IMR-90 (cell line): ENCODE results near the gene AHCYL2. TPM values are rescaled to one million over a fixed set of nuclear protein-coding genes. Genes with fewer than 3 reads are reported as not detected.

Experiments
- ATAC-seq: fragments of 200-7000 bp; cut with Tn5 transposase; 2 replicates; pipeline ENCODE4 v1.9.1; 2020; ENCODE audit warnings: low read depth, mild to moderate bottlenecking, moderate library complexity
- BruUV-seq: library from RNA; stranded (reverse); fragments of 400-500 nt; replicated peaks from 2 replicates; lab custom pipeline; 2021; lab: Mats Ljungman, UMichigan
- CTCF ChIA-PET: fragments of 300-600 bp; formaldehyde crosslinking; extraction: SDS; loops from one replicate; lab custom pipeline; 2021; ENCODE audit warnings: antibody characterized with exemption; lab: Yijun Ruan, JAX
- POLR2A ChIA-PET: fragments of 300-600 bp; sonication (Branson Sonifier 250); formaldehyde crosslinking; loops from one replicate; lab custom pipeline; 2022; ENCODE audit warnings: antibody characterized with exemption; ENCODE audit not compliant: unreplicated experiment; lab: Charles Lee
- DNase-seq: peaks from one replicate; pipeline ENCODE4 v3.0.0; 2013
- H2AFZ ChIP-seq: replicated peaks from 2 replicates; pipeline ENCODE3; 2013; ENCODE audit warnings: low read length, mild to moderate bottlenecking; ENCODE audit not compliant: poor library complexity
- H2AK5ac ChIP-seq: 2 replicates; pipeline ENCODE4 v1.6.1; 2013; ENCODE audit warnings: low read depth, low read length, inconsistent platforms
- H2AK9ac ChIP-seq: replicated peaks from 2 replicates; pipeline ENCODE3; 2013; ENCODE audit warnings: mild to moderate bottlenecking, low read depth, low read length, moderate library complexity; ENCODE audit not compliant: poor library complexity
- H2BK120ac ChIP-seq: 2 replicates; pipeline ENCODE4 v1.6.1; 2013; ENCODE audit warnings: low read depth, low read length, inconsistent platforms
- H2BK15ac ChIP-seq: 3 replicates; pipeline ENCODE4 v1.6.1; 2013; ENCODE audit warnings: low read depth, low read length, inconsistent platforms
- H2BK20ac ChIP-seq: 2 replicates; pipeline ENCODE4 v1.6.1; 2013; ENCODE audit warnings: low read depth, mild to moderate bottlenecking, inconsistent platforms, low read length, moderate library complexity
- H2BK5ac ChIP-seq: 2 replicates; pipeline ENCODE4 v1.6.1; 2013; ENCODE audit warnings: mild to moderate bottlenecking, low read depth, low read length, inconsistent platforms; ENCODE audit not compliant: poor library complexity, severe bottlenecking
- H3K14ac ChIP-seq: replicated peaks from 2 replicates; pipeline ENCODE4 v1.6.1; 2013; ENCODE audit warnings: low read depth, low read length, inconsistent platforms
- H3K18ac ChIP-seq: 2 replicates; pipeline ENCODE4 v1.6.1; 2013; ENCODE audit warnings: low read depth, low read length, control low read depth
- H3K23ac ChIP-seq: 2 replicates; pipeline ENCODE4 v1.6.1; 2013; ENCODE audit warnings: low read depth, low read length, inconsistent platforms
- H3K27ac ChIP-seq: 2 replicates; pipeline ENCODE4 v1.5.1; 2013; ENCODE audit warnings: mild to moderate bottlenecking, control low read depth, low read length; ENCODE audit not compliant: insufficient read depth
- H3K27me3 ChIP-seq: 2 replicates; pipeline ENCODE4 v1.6.1; 2013; ENCODE audit warnings: low read length; ENCODE audit not compliant: control insufficient read depth, insufficient read depth
- H3K36me3 ChIP-seq: 2 replicates; pipeline ENCODE4 v1.6.1; 2013; ENCODE audit warnings: low read length, mixed read lengths; ENCODE audit not compliant: control insufficient read depth, insufficient read depth
- H3K4ac ChIP-seq: 2 replicates; pipeline ENCODE4 v1.6.1; 2013; ENCODE audit warnings: low read depth, low read length, inconsistent platforms
- H3K4me1 ChIP-seq: 2 replicates; pipeline ENCODE4 v1.6.1; 2013; ENCODE audit warnings: low read length, mixed read lengths; ENCODE audit not compliant: control insufficient read depth, insufficient read depth
- H3K4me2 ChIP-seq: 2 replicates; pipeline ENCODE4 v1.6.1; 2013; ENCODE audit warnings: low read depth, mild to moderate bottlenecking, control low read depth, low read length, moderate library complexity
- H3K4me3 ChIP-seq: 2 replicates; pipeline ENCODE4 v1.5.1; 2013; ENCODE audit warnings: low read depth, mild to moderate bottlenecking, control low read depth, low read length, moderate library complexity; ENCODE audit not compliant: insufficient read depth
- H3K56ac ChIP-seq: 2 replicates; pipeline ENCODE4 v1.6.1; 2013; ENCODE audit warnings: low read length, inconsistent platforms; ENCODE audit not compliant: insufficient read depth; ENCODE audit errors: extremely low read depth
- H3K79me1 ChIP-seq, 2 experiments: 2 replicates each; pipeline ENCODE4 v1.6.1; 2013; ENCODE audit warnings: low read length in 2 of 2, inconsistent platforms in 1 of 2, low read depth in 1 of 2
- H3K9ac ChIP-seq: 2 replicates; pipeline ENCODE4 v1.6.1; 2013; ENCODE audit warnings: low read depth, low read length, control low read depth
- H3K9me1 ChIP-seq: 2 replicates; pipeline ENCODE4 v1.6.1; 2013; ENCODE audit warnings: low read length, inconsistent platforms; ENCODE audit not compliant: insufficient read depth
- H3K9me3 ChIP-seq: 2 replicates; pipeline ENCODE4 v1.6.1; 2013; ENCODE audit warnings: low read length; ENCODE audit not compliant: control insufficient read depth, insufficient read depth
- H4K20me1 ChIP-seq: 2 replicates; pipeline ENCODE4 v1.6.1; 2013; ENCODE audit warnings: low read length, inconsistent platforms; ENCODE audit not compliant: insufficient read depth
- H4K5ac ChIP-seq: 2 replicates; pipeline ENCODE4 v1.6.1; 2013; ENCODE audit warnings: mild to moderate bottlenecking, low read depth, low read length, control low read depth
- H4K8ac ChIP-seq, 2 experiments: 2 replicates each; pipeline ENCODE4 v1.6.1; 2013; ENCODE audit warnings: low read depth in 2 of 2, low read length in 2 of 2, control low read depth in 1 of 2, inconsistent platforms in 1 of 2
- H4K91ac ChIP-seq: 2 replicates; pipeline ENCODE4 v1.6.1; 2013; ENCODE audit warnings: low read depth, low read length, inconsistent platforms; ENCODE audit not compliant: insufficient read depth
- BHLHE40 ChIP-seq: fragments of 150-350 bp; IDR thresholded peaks from 2 replicates; pipeline ENCODE4 v1.6.1; 2016; ENCODE audit warnings: mild to moderate bottlenecking, low read depth, low read length
- CHD1 ChIP-seq: IDR thresholded peaks from 2 replicates; pipeline ENCODE4 v1.6.1; 2012; ENCODE audit warnings: low read depth, low read length, improper control_type of control experiment
- CTCF ChIP-seq: conservative IDR thresholded peaks from 2 replicates; pipeline ENCODE4 v1.5.1; 2012; ENCODE audit warnings: mild to moderate bottlenecking, low read depth, low read length, improper control_type of control experiment
- FOS ChIP-seq: fragments of 150-350 bp; IDR thresholded peaks from 2 replicates; pipeline ENCODE4 v1.6.1; 2016; ENCODE audit warnings: low read depth, low read length
- MXI1 ChIP-seq: IDR thresholded peaks from 2 replicates; pipeline ENCODE4 v1.6.1; 2012; ENCODE audit warnings: low read depth, mild to moderate bottlenecking, low read length, moderate library complexity, borderline replicate concordance
- NFE2L2 ChIP-seq: fragments of 150-350 bp; IDR thresholded peaks from 2 replicates; pipeline ENCODE4 v1.6.1; 2016; ENCODE audit warnings: low read depth, mild to moderate bottlenecking, low read length
- POLR2A ChIP-seq: IDR thresholded peaks from 2 replicates; pipeline ENCODE4 v1.6.1; 2012; ENCODE audit warnings: mild to moderate bottlenecking, low read depth, low read length
- RAD21 ChIP-seq: IDR thresholded peaks from 2 replicates; pipeline ENCODE4 v1.6.1; 2012; ENCODE audit warnings: low read length, improper control_type of control experiment
- RCOR1 ChIP-seq: IDR thresholded peaks from 2 replicates; pipeline ENCODE4 v1.6.1; 2012; ENCODE audit warnings: mild to moderate bottlenecking, low read length, improper control_type of control experiment; ENCODE audit not compliant: insufficient replicate concordance
- SMC3 ChIP-seq: fragments of 150-350 bp; IDR thresholded peaks from 2 replicates; pipeline ENCODE4 v1.6.1; 2016; ENCODE audit warnings: low read depth, mild to moderate bottlenecking, antibody characterized with exemption, low read length, moderate library complexity
- USF2 ChIP-seq: fragments of 150-350 bp; IDR thresholded peaks from 2 replicates; pipeline ENCODE4 v1.6.1; 2017; ENCODE audit warnings: mild to moderate bottlenecking, antibody characterized with exemption, low read length, low read depth
- WGBS, 2 experiments: methylation state at CpG; one replicate each; pipeline versions ENCODE4 v1.1.5 to v1.1.7; 2013; ENCODE audit warnings: missing lambda C conversion rate in 2 of 2; ENCODE audit not compliant: insufficient read length in 1 of 2; ENCODE audit errors: extremely low coverage in 2 of 2; 5-methylcytosine and 5-hydroxymethylcytosine counted together
- dilution Hi-C: fragments of 300-500 bp; cut with HindIII; formaldehyde crosslinking; loops from one replicate; pipeline ENCODE4 v1.14.3; 2018; ENCODE audit warnings: low sequenced_read_pairs; ENCODE audit not compliant: unreplicated experiment
- in situ Hi-C: fragments of 300-500 bp; cut with MboI; formaldehyde crosslinking; loops from 3 replicates; pipeline ENCODE4 v1.14.3; 2019; ENCODE audit warnings: low sequenced_read_pairs, inconsistent platforms, mixed read lengths
- intact Hi-C: fragments of 100-400 bp; cut with micrococcal nuclease; formaldehyde crosslinking; loops from 2 replicates; pipeline ENCODE4 v1.10.0; 2022
- polyA plus RNA-seq, 3 experiments: library from polyadenylated mRNA; depleted of rRNA; stranded (reverse); fragments of >200 nt; gene quantifications; 2 replicates each; pipeline ENCODE4 v1.2.3, GENCODE V29; 2012; ENCODE audit warnings: low replicate concordance in 1 of 3
- total RNA-seq: library from RNA; depleted of rRNA; stranded (reverse); fragments of >200 nt; gene quantifications from 2 replicates; pipeline ENCODE4 v1.2.3, GENCODE V29; 2012

AHCYL2 gene
- total and polyA plus RNA-seq, 2 of the 4 experiments (the other 2 are of a cell fraction): 5.7 to 7.6 TPM

GRCh38 chr7:129264534-129264933 lies 39.7 kb downstream of the AHCYL2 start:
- Histone ChIP-seq H4K5ac (no peak overlapping the region), H2BK15ac (no peak overlapping the region), H3K9me3 (no peaks in the 10 kb centered on the region), H3K79me1 (no peaks in the 10 kb centered on the region), H3K9ac (no peak overlapping the region), H3K36me3 (no peaks in the 10 kb centered on the region), H3K4me1 (peaks cover 3% of the 10 kb centered on the region; the same call in 1 of the 2 replicates), H2AFZ (no peak overlapping the region), H3K23ac (no peak overlapping the region), H3K14ac (no peak overlapping the region), H3K9me1 (no peaks in the 10 kb centered on the region; the same call in 1 of the 2 replicates), H2BK20ac (no peak overlapping the region), H3K27me3 (no peaks in the 10 kb centered on the region), H4K20me1 (no peaks in the 10 kb centered on the region), H3K56ac (no peak overlapping the region), H4K91ac (no peak overlapping the region), H3K27ac (no peak overlapping the region), H2BK120ac (no peak overlapping the region), H3K4me3 (no peak overlapping the region), H2AK5ac (no peak overlapping the region), H3K4me2 (no peak overlapping the region), H2AK9ac (no peak overlapping the region), H4K8ac (no peak overlapping the region), H3K18ac (no peak overlapping the region), H3K4ac (no peak overlapping the region), H2BK5ac (no peak overlapping the region)
- intact Hi-C loops: no loop called here
- BruUV-seq: no TSS peak
- TF ChIP-seq FOS (no peak), BHLHE40 (no peak), NFE2L2 (no peak), POLR2A (no peak), RAD21 (no peak), RCOR1 (no peak), CHD1 (no peak), USF2 (no peak), CTCF (no peak), MXI1 (no peak), SMC3 (no peak)
- CTCF ChIA-PET: no interaction called here
- in situ Hi-C loops: no loop called here
- POLR2A ChIA-PET: interaction anchor here (0.5 kb wide), 1 partner anchor 14 kb away, joined by 4 read pairs; no protein-coding TSS in a partner anchor
- DNase-seq (no peak), ATAC-seq (no peak)
- dilution Hi-C loops: no loop called here
- WGBS, 2 experiments: no CpG with 5 or more reads among the region's 4 CpGs
